SK-N-MC (cell line): Measurements from ENCODE around the gene TNK2.

Experiments
- EZH2 ChIP-seq: fragments of 200-600 bp; sonication (generic); IDR thresholded peaks from one replicate; pipeline ENCODE4 v1.6.1; 2017; ENCODE audit warnings: antibody characterized with exemption
- POLR2AphosphoS5 ChIP-seq: IDR thresholded peaks from 2 replicates; pipeline ENCODE4 v1.6.1; 2012; ENCODE audit warnings: mild to moderate bottlenecking, low read depth, low read length, borderline replicate concordance

GRCh38 chr3:195891431-195892104 is 16.8 kb downstream of the TNK2 start:
- TF ChIP-seq POLR2AphosphoS5 = no peak
- no peak for TF ChIP-seq EZH2
